ENCODE data around the gene ENTHD1.

Gene ENTHD1

GRCh38 chr22:39821008-39821407, 72.6 kb downstream of the ENTHD1 start:
- no peak for TF ChIP-seq CTCF (IDR thresholded peaks at IDR 0.05)

GRCh38 chr22:39820256-39820655, 73.3 kb downstream of the ENTHD1 start:
- no peak for TF ChIP-seq CTCF (IDR thresholded peaks at IDR 0.05)

- TF ChIP-seq CTCF (IDR thresholded peaks at IDR 0.05), result no peak
Measured at GRCh38 chr22:39819429-39819828, 74.1 kb downstream of the ENTHD1 start.

- TF ChIP-seq CTCF (IDR thresholded peaks at IDR 0.05), result no peak
Measured at GRCh38 chr22:39818094-39818493, 75.5 kb downstream of the ENTHD1 start.

- TF ChIP-seq CTCF (IDR thresholded peaks at IDR 0.05), result no peak
Measured at GRCh38 chr22:39815932-39816331, 77.6 kb downstream of the ENTHD1 start.

GRCh38 chr22:39814899-39815298, 78.7 kb downstream of the ENTHD1 start:
- TF ChIP-seq CTCF (IDR thresholded peaks at IDR 0.05), result no peak

- no peak for TF ChIP-seq CTCF (IDR thresholded peaks at IDR 0.05)
Measured at GRCh38 chr22:39809772-39810557, 83.6 kb downstream of the ENTHD1 start.

- no peak; the same call in 1 of the 2 replicates for TF ChIP-seq CTCF (IDR thresholded peaks at IDR 0.05)
Measured at GRCh38 chr22:39808081-39808480, 85.5 kb downstream of the ENTHD1 start.
